IPS DF 6.9 (cell line): ENCODE results near the gene ADGRA1.
"Not testable (repeated sequence)": the region's sequence is repeated elsewhere in the genome, so short reads cannot be mapped to it uniquely, and the experiment has no call there.

Source experiments
- DNase-seq: peaks from one replicate; pipeline ENCODE4 v3.0.0-alpha.2; 2013; ENCODE audit warnings: low read depth, low spot score
- H3K27ac ChIP-seq: one replicate; pipeline ENCODE4 v1.5.1; 2013; ENCODE audit warnings: low read length, control low read depth
- H3K27me3 ChIP-seq: 2 replicates; pipeline ENCODE4 v1.6.1; 2013; ENCODE audit warnings: mild to moderate bottlenecking, low read length; ENCODE audit not compliant: control insufficient read depth, insufficient read depth
- H3K36me3 ChIP-seq: 2 replicates; pipeline ENCODE4 v1.6.1; 2013; ENCODE audit warnings: low read length; ENCODE audit not compliant: control insufficient read depth, insufficient read depth
- H3K4me1 ChIP-seq: 2 replicates; pipeline ENCODE4 v1.6.1; 2013; ENCODE audit warnings: low read length; ENCODE audit not compliant: control insufficient read depth, insufficient read depth
- H3K4me3 ChIP-seq: 2 replicates; pipeline ENCODE4 v1.5.1; 2013; ENCODE audit warnings: mild to moderate bottlenecking, low read length
- H3K9me3 ChIP-seq: 2 replicates; pipeline ENCODE4 v1.6.1; 2013; ENCODE audit warnings: low read length, inconsistent platforms; ENCODE audit not compliant: control insufficient read depth, insufficient read depth
- WGBS: extraction: QIAGEN DNeasy Blood & Tissue Kit; methylation state at CpG from one replicate; pipeline ENCODE4 v1.1.7; 2013; ENCODE audit warnings: mixed read lengths, missing lambda C conversion rate; ENCODE audit not compliant: insufficient read length, insufficient coverage; 5-methylcytosine and 5-hydroxymethylcytosine counted together

Gene ADGRA1

GRCh38 chr10:133134411-133135115 lies 46.8 kb downstream of the ADGRA1 start:
- no peaks in the 10 kb centered on the region for H3K9me3 ChIP-seq
- no CpG with 5 or more reads among the region's 20 CpGs for WGBS
- DNase-seq = no peak
- no peaks in the 10 kb centered on the region for H3K36me3 ChIP-seq
- no peak overlapping the region for H3K27ac ChIP-seq
- H3K4me3 ChIP-seq = no peak overlapping the region
- no peaks in the 10 kb centered on the region for H3K27me3 ChIP-seq
- peaks cover 1% of the 10 kb centered on the region; the same call in 1 of the 2 replicates for H3K4me1 ChIP-seq

- Histone ChIP-seq H3K27ac (no peak overlapping the region), H3K27me3 (no peaks in the 10 kb centered on the region), H3K4me3 (no peak overlapping the region), H3K9me3 (no peaks in the 10 kb centered on the region), H3K36me3 (no peaks in the 10 kb centered on the region), H3K4me1 (peaks cover 1% of the 10 kb centered on the region; the same call in 1 of the 2 replicates)
- no CpG with 5 or more reads among the region's 8 CpGs for WGBS
- no peak for DNase-seq
Observed at GRCh38 chr10:133135116-133135465, 47.4 kb downstream of the ADGRA1 start.

- not testable (repeated sequence) for H3K4me3 ChIP-seq, H3K27me3 ChIP-seq, DNase-seq, H3K36me3 ChIP-seq, H3K4me1 ChIP-seq, H3K9me3 ChIP-seq, H3K27ac ChIP-seq
- no CpG with 5 or more reads among the region's 12 CpGs for WGBS
Observed at GRCh38 chr10:133137486-133138145, 49.9 kb downstream of the ADGRA1 start.

GRCh38 chr10:133139551-133140065 lies 51.9 kb downstream of the ADGRA1 start:
- no CpG with 5 or more reads among the region's 17 CpGs for WGBS
- Histone ChIP-seq H3K36me3 (no peaks in the 10 kb centered on the region), H3K9me3 (no peaks in the 10 kb centered on the region), H3K4me1 (peaks cover 1% of the 10 kb centered on the region; the same call in 1 of the 2 replicates), H3K27me3 (no peaks in the 10 kb centered on the region), H3K27ac (no peak overlapping the region), H3K4me3 (no peak overlapping the region)
- DNase-seq = no peak

GRCh38 chr10:133140417-133141143 lies 52.9 kb downstream of the ADGRA1 start:
- Histone ChIP-seq H3K9me3 (no peaks in the 10 kb centered on the region), H3K4me1 (peaks cover 1% of the 10 kb centered on the region; the same call in 1 of the 2 replicates), H3K36me3 (no peaks in the 10 kb centered on the region), H3K4me3 (no peak overlapping the region), H3K27ac (no peak overlapping the region), H3K27me3 (no peaks in the 10 kb centered on the region)
- DNase-seq = no peak
- no CpG with 5 or more reads among the region's 26 CpGs for WGBS

- H3K4me3 ChIP-seq = no peak overlapping the region
- peaks cover 1% of the 10 kb centered on the region; the same call in 1 of the 2 replicates for H3K4me1 ChIP-seq
- no CpG with 5 or more reads among the region's 28 CpGs for WGBS
- no peak overlapping the region for H3K27ac ChIP-seq
- H3K36me3 ChIP-seq = no peaks in the 10 kb centered on the region
- DNase-seq = no peak
- H3K27me3 ChIP-seq = no peaks in the 10 kb centered on the region
- no peaks in the 10 kb centered on the region for H3K9me3 ChIP-seq
Observed at GRCh38 chr10:133141144-133141957, 53.6 kb downstream of the ADGRA1 start.

GRCh38 chr10:133141958-133142340 lies 54.2 kb downstream of the ADGRA1 start:
- H3K9me3 ChIP-seq = no peaks in the 10 kb centered on the region
- WGBS = no CpG with 5 or more reads among the region's 27 CpGs
- H3K27ac ChIP-seq = no peak overlapping the region
- H3K4me3 ChIP-seq = no peak overlapping the region
- H3K36me3 ChIP-seq = no peaks in the 10 kb centered on the region
- DNase-seq = no peak
- peaks cover 1% of the 10 kb centered on the region; the same call in 1 of the 2 replicates for H3K4me1 ChIP-seq
- no peaks in the 10 kb centered on the region for H3K27me3 ChIP-seq

- H3K9me3 ChIP-seq = no peaks in the 10 kb centered on the region
- H3K4me3 ChIP-seq = no peak overlapping the region
- H3K27me3 ChIP-seq = no peaks in the 10 kb centered on the region
- WGBS = no CpG with 5 or more reads among the region's 24 CpGs
- no peaks in the 10 kb centered on the region for H3K36me3 ChIP-seq
- no peak for DNase-seq
- peaks cover 1% of the 10 kb centered on the region; the same call in 1 of the 2 replicates for H3K4me1 ChIP-seq
- H3K27ac ChIP-seq = no peak overlapping the region
Observed at GRCh38 chr10:133142523-133143199, 54.9 kb downstream of the ADGRA1 start.

- peaks cover 1% of the 10 kb centered on the region; the same call in 1 of the 2 replicates for H3K4me1 ChIP-seq
- no peak overlapping the region for H3K27ac ChIP-seq
- no CpG with 5 or more reads among the region's 10 CpGs for WGBS
- no peak for DNase-seq
- no peak overlapping the region for H3K4me3 ChIP-seq
- no peaks in the 10 kb centered on the region for H3K9me3 ChIP-seq
- no peaks in the 10 kb centered on the region for H3K27me3 ChIP-seq
- no peaks in the 10 kb centered on the region for H3K36me3 ChIP-seq
Observed at GRCh38 chr10:133143200-133143533, 55.4 kb downstream of the ADGRA1 start.
